Stimulated activated effector memory CD8-positive, alpha-beta T cell treated with anti-CD3 and anti-CD28 coated beads, Interleukin-12 subunit alpha, Interleukin-12 subunit beta, amount 100 ng/mL, for 72 hours (primary cell): ENCODE data around the gene DBX2.
"Not testable (repeated sequence)": the region's sequence is repeated elsewhere in the genome, so short reads cannot be mapped to it uniquely, and the experiment has no call there.

Experiments used
- ATAC-seq: fragments of 150-1000 bp; cut with Tn5 transposase; 2 replicates; pipeline ENCODE4 v1.10.0; 2021
- DNase-seq, 2 donors: peaks; one replicate each; pipeline ENCODE4 v3.0.0; 2021 to 2022; ENCODE audit warnings: low spot score in 2 of 2
- H3K27ac Mint-ChIP-seq: one replicate; pipeline ENCODE4 v1.8.0; 2022; ENCODE audit warnings: mild to moderate bottlenecking, mixed read lengths
- H3K36me3 Mint-ChIP-seq: one replicate; pipeline ENCODE4 v1.8.0; 2022; ENCODE audit warnings: mild to moderate bottlenecking, mixed read lengths
- H3K4me1 Mint-ChIP-seq: one replicate; pipeline ENCODE4 v1.8.0; 2022; ENCODE audit warnings: mixed read lengths
- H3K4me3 Mint-ChIP-seq: one replicate; pipeline ENCODE4 v1.8.0; 2022; ENCODE audit warnings: mild to moderate bottlenecking, mixed read lengths
- H3K9me3 Mint-ChIP-seq: one replicate; pipeline ENCODE4 v1.8.0; 2022; ENCODE audit warnings: mixed read lengths

Gene DBX2

DNA sequence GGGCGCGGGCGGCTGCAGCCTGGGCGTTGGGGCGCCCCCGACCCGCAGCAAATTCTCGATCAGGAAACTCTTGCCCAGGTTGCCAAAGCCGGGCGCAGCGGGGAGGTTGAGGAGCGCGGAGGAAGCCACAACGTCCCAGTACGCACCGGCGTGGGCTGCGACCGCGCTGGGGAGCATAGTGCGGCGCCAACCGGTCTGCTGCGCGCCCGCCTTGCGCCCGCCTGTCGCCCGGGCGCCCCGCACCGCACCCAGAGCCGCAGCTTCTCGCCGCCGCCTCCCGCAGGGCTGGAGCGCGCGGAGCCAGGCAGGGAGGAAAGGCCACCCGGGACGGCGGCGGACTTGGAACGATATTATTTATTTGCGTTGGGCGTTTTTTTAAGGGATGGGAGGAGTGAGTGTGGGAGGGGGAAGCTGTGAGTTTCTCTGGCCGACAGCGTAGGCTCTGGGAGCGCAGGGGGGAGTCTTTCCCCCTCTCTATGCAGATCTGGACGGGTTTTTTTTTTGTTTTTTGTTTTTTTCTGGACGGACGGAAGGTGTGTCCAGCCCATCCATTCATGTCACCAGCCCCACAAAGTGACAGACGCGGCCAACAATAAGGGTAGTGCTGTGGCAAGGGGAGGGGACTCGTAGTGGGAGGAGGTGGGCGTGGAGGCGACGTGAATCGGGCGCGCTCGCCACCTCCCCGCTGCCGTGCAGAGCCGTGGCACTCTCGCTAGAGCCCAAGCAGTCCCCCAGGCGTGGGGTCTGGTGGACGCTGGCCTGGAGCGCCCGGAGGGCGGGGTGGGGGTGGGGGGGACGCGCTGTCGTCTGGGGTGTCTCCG, at the start of gene DBX2:
TSS of gene DBX2 (minus strand) at position 349 of the 821 bp plus-strand sequence. CDS start at position 177, 172 bp downstream.
- Mint-ChIP-seq H3K9me3 (no peaks in the 10 kb centered on the region), H3K4me3 (no peak within 1 kb of the TSS), H3K4me1 (no peaks in the 10 kb centered on the region), H3K27ac (no peak within 1 kb of the TSS), H3K36me3 (no peaks in the 10 kb centered on the region)
- peak; percentile 24 for ATAC-seq
- no peak for DNase-seq

DNA sequence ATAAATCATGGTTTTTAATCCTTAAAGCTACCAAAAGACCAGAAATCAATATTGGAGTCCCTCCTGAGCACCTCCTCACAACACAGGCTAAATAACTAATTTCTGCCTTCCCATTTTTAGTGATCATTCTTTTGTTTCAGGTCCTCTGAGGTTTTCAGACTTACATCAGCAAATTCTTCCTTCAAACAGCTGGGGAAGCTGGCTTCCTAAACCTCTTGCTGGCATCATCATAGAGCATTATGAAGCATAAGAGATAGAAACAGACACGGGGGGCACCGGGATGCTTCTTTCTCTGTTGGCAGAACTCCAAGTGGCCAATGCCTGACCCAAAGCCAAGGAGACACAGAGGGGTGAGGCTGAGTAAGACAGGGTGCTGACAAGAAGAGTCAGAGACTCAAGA, 47.9 kb upstream of the DBX2 start:
- no peaks in the 10 kb centered on the region for H3K9me3 Mint-ChIP-seq
- H3K4me3 Mint-ChIP-seq: no peak overlapping the region
- no peak overlapping the region for H3K27ac Mint-ChIP-seq
- DNase-seq (no peak), ATAC-seq (no peak)
- H3K4me1 Mint-ChIP-seq: no peaks in the 10 kb centered on the region
- H3K36me3 Mint-ChIP-seq: no peaks in the 10 kb centered on the region

DNA sequence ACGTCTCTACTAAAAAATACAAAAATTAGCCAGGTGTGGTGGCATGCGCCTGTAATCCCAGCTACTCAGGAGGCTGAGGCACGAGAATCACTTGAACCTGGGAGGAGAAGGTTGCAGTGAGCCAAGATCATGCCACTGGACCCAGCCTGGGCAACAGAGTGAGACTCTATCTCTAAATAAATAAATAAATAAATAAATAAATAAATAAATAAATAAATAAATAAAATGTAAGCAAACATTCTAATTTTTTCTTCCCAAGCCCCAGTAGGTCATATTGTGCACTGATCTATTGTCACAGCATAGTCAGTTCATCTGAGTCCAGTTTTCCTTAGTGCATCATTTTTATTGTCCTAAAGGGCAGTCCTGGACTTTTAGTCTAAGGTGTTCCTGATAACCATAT, 44.5 kb upstream of the DBX2 start:
- ATAC-seq, DNase-seq, H3K4me1 Mint-ChIP-seq, H3K9me3 Mint-ChIP-seq, H3K27ac Mint-ChIP-seq, H3K4me3 Mint-ChIP-seq, H3K36me3 Mint-ChIP-seq: not testable (repeated sequence)

DNA sequence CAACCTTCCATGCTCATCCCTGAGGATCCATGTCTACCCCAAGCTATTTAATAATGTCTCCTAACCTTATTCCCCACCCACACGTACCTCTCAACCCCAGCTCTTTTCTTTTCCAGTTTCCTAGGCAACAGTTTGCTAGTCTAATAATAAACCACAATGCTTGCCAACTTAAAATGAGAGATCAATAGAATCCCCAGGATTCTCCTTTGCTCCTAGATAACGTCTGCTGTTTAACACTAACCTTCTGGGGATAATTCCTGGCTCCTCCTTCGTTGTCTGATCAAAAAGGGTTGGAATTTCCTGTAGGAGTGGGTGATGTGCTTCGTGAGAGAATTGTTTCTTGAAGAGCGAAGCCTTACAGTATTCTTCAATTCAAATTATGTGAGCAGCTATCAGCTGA, 42.2 kb upstream of the DBX2 start:
- ATAC-seq (no peak), DNase-seq (no peak)
- H3K9me3 Mint-ChIP-seq: no peaks in the 10 kb centered on the region
- H3K36me3 Mint-ChIP-seq: no peaks in the 10 kb centered on the region
- no peaks in the 10 kb centered on the region for H3K4me1 Mint-ChIP-seq
- no peak overlapping the region for H3K27ac Mint-ChIP-seq
- H3K4me3 Mint-ChIP-seq: no peak overlapping the region

DNA sequence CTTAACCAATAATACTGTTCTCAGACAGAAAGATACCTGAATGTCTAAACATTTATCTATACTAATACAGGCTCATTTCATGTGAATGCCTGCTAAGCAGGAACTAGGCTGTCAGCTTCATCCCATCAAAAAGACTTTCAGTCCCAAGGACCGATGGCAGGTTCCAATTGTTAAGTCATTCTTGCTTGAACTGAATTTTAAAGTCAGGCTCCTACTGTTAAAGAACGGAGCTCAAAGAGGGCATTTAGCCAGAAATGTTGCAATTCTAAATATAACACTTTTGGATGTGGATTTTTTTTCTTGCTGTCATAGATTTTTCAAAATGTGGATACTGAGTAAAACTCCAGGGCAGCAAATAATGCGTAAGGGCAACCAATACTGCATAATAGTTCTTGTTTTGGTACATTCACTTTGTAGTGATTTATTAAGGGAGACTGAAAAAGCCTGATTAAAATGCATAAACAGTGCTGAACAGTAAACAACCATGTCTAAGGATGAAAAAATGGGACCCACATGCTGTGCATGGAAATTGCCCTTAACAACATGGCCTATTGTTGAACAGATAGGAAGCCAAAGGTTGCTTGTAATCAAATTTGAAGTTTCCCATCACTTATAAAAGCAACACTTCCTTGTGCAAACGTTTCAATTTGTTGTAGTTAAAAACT, 38.6 kb upstream of the DBX2 start:
- H3K27ac Mint-ChIP-seq: no peak overlapping the region
- no peaks in the 10 kb centered on the region for H3K36me3 Mint-ChIP-seq
- H3K4me3 Mint-ChIP-seq: no peak overlapping the region
- H3K4me1 Mint-ChIP-seq: no peaks in the 10 kb centered on the region
- ATAC-seq (no peak), DNase-seq (no peak)
- peaks cover 4% of the 10 kb centered on the region for H3K9me3 Mint-ChIP-seq

DNA sequence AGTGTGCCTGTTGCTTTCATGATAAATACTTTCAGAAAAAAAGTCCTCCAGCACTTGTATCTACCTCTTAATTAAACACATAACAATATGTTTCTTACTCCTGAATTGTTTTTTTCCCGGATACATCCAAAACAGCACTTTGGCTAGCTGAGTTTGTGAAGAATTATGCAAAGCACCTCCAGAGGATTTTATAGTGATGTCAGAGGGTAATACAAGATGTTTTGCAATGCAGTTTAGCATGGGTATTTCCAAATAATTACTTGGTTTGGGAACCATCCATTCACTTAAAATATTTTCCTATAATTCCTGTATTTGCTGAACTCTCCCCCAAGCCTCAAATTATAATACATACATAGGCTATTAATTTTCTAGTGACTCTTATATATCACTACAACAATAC, 37.7 kb upstream of the DBX2 start:
- H3K9me3 Mint-ChIP-seq: peaks cover 5% of the 10 kb centered on the region
- no peaks in the 10 kb centered on the region for H3K36me3 Mint-ChIP-seq
- no peak overlapping the region for H3K4me3 Mint-ChIP-seq
- no peak overlapping the region for H3K27ac Mint-ChIP-seq
- no peaks in the 10 kb centered on the region for H3K4me1 Mint-ChIP-seq
- ATAC-seq: no peak
- DNase-seq: no peak

DNA sequence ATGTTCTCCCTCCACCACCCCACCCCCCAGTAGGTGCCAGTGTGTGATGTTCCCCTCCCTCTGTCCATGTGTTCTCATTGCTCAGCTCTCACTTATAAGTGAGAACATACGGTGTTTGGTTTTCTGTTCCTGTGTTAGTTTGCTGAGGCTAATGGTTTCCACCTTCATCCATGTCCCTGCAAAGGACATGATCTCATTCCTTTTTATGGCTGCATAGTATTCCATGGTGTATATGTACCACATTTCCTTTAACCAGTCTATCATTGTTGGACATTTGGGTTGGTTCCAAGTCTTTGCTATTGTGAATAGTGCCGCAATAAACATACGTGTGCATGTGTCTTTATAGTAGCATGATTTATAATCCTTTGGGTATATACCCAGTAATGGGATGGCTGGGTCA, 33.3 kb upstream of the DBX2 start:
- H3K36me3 Mint-ChIP-seq, H3K27ac Mint-ChIP-seq, H3K4me3 Mint-ChIP-seq: not testable (repeated sequence)

DNA sequence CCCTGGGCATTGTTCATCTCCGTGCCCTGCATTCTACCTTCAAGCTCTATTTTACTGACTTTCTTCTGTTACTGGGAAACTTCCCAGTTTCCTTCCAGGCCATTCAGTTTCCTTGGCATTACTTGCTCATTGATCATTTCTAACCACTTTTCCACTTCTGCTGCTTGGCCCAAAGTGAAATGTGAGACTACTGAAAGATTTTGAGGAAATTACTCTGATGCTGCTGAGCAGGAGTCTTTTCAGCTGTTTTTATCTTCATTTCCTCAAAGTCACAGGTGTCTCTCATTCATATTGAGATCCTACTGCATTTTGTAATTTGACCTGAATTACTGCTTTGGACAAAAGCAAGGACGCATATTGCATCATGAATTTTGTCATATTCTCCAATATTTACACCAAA, 26.4 kb upstream of the DBX2 start:
- DNase-seq: no peak
- H3K9me3 Mint-ChIP-seq: no peaks in the 10 kb centered on the region

More for the DNA sequence above, 33.3 kb upstream of the DBX2 start:
- DNase-seq, ATAC-seq, H3K4me1 Mint-ChIP-seq, H3K9me3 Mint-ChIP-seq: not testable (repeated sequence)

DNA sequence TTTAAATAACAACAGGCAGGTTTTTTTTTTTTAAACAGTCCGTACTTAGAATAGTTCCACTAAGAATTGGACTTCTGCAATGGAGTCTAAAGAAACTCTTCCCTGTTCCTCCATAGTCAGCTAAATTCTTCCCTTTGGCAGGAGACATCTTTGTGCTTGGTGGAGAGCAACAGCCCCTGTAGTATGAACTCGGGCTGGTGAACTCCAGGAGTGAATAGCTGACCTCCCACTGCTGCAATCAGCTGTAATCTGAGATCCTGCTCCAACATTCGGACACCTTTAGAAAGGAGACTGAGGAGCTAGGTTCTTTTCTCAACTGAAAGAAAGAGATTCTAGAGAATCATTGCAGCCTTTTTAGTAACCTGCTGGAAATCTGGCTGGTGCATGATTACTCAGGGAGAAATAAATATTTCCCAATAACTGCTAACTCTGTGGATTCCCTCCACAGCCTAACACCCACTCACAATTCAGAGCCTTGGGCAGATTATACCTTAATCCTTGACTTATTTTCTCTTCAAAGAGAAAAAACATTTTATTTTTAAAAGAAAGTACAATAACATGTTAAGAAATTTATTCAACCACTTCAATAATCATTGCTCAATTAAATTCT, 25.6 kb upstream of the DBX2 start:
- H3K27ac Mint-ChIP-seq: no peak overlapping the region
- H3K9me3 Mint-ChIP-seq: no peaks in the 10 kb centered on the region
- H3K4me1 Mint-ChIP-seq: no peaks in the 10 kb centered on the region
- no peak overlapping the region for H3K4me3 Mint-ChIP-seq
- DNase-seq (no peak), ATAC-seq (no peak)
- H3K36me3 Mint-ChIP-seq: no peaks in the 10 kb centered on the region

More for the DNA sequence above, 26.4 kb upstream of the DBX2 start:
- no peak for ATAC-seq
- Mint-ChIP-seq H3K36me3 (no peaks in the 10 kb centered on the region), H3K27ac (no peak overlapping the region), H3K4me3 (no peak overlapping the region), H3K4me1 (no peaks in the 10 kb centered on the region)

DNA sequence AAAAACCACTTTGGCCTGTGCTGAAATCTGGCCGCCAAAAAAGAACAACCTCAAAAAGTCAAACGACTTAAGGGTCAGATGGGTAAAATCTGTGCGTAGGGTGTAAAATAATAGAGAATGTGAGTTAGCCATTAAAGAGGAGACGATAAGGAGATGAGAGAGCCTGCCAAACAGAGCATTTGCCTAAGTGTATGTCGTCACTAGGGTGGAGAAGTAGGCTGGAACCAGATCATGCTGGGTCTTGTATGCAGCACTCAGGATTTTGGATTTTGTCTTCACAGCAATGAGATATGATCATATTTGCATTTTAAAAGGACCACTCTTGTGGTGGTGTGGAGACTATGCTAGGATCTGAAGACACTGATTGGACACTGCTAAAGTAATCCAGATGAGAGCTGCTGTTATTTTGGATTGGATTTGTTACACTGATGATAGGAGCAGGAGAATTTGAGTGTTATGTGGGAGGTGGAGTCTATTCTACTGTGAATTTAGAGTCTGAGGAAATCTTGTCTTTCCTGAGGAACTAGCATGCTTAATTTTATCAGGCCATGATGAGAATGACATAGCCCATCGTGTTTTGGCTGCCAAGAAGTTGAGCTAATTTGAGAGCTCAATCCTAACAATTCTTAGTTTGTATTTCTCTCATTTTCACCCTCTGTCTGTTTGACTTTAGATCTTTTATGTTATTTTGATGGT, 24.8 kb upstream of the DBX2 start:
- Mint-ChIP-seq H3K36me3 (no peaks in the 10 kb centered on the region), H3K27ac (no peak overlapping the region), H3K4me3 (no peak overlapping the region), H3K9me3 (no peaks in the 10 kb centered on the region), H3K4me1 (no peaks in the 10 kb centered on the region)
- ATAC-seq (no peak), DNase-seq (no peak)

DNA sequence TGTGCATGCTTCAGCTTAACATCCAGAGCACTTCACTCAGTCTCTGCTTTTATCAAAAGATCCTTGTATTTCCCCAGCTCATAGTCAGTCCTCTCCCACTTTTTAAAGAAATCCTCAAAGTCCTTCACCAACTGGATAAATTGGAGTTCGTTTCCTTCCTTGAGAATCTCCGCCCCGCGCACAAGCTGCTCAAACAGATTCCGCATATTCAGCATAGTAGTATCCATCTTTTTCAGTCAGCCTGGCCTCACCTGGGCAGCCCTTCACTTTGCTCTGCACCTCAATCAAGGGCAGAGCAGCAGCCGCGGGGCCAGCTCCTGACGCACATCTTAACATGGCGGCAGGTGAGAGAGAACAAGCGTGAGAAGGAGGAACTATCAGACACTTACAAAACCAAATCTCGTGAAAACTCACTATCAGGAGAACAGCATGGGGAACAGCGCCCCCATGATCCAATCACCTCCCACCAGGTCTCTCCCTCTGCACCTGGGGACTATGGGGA, 14.3 kb upstream of the DBX2 start:
- Mint-ChIP-seq H3K4me3 (no peak overlapping the region), H3K4me1 (no peaks in the 10 kb centered on the region), H3K27ac (no peak overlapping the region), H3K36me3 (no peaks in the 10 kb centered on the region), H3K9me3 (peaks cover 3% of the 10 kb centered on the region)
- ATAC-seq: no peak
- DNase-seq: no peak

DNA sequence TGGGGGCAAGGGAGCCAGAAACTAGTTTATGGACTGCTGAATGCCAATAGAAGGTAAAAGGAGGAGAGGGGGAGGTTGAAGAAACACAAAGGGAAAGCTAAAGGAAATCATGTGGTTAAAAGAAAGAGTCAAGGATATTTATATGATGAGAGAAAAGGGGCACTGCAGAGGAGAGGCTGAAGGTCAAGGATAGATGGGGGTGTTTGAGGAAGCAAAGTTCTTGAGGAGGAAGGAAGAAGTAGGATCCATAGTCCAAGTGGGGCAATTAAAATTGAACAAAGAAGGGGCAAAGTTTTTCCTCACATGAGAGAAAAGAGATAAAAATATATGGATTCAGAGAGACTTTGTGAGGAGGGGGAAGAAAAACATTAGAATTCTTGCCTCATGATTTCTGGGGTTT, 10.1 kb upstream of the DBX2 start:
- Mint-ChIP-seq H3K27ac (no peak overlapping the region), H3K9me3 (no peaks in the 10 kb centered on the region), H3K36me3 (no peaks in the 10 kb centered on the region), H3K4me1 (no peaks in the 10 kb centered on the region), H3K4me3 (no peak overlapping the region)
- no peak for ATAC-seq
- no peak for DNase-seq

DNA sequence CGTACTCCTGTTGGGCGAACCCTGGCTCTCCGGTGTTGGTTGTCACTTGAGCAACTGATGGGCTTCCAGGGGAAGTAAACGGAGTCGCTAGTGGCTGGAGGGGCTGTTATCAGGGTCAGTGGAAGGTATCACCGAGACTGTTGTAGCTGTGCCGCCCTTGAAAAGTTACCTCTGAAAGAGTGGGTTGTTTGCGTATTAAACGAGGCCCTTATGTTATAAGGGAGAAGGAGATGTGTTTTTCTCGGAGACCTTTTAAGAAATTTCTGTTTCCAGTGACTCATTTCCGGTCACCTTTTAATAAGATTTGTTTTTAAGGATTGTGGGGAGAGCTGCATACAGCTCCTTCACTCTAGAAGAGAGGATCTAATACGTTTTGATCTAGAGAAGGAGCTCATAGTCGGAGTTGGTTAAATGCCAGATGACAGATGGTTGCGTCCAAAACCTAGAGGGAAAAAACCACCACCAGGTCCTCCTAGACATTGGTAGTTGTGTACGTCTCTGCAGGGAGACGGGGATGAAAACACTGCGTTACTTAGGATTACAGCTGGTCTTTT, 750 bp upstream of the DBX2 start:
- no peaks in the 10 kb centered on the region for H3K36me3 Mint-ChIP-seq
- DNase-seq (no peak), ATAC-seq (no peak)
- H3K27ac Mint-ChIP-seq: no peak overlapping the region
- H3K9me3 Mint-ChIP-seq: no peaks in the 10 kb centered on the region
- H3K4me1 Mint-ChIP-seq: no peaks in the 10 kb centered on the region
- no peak overlapping the region for H3K4me3 Mint-ChIP-seq

DNA sequence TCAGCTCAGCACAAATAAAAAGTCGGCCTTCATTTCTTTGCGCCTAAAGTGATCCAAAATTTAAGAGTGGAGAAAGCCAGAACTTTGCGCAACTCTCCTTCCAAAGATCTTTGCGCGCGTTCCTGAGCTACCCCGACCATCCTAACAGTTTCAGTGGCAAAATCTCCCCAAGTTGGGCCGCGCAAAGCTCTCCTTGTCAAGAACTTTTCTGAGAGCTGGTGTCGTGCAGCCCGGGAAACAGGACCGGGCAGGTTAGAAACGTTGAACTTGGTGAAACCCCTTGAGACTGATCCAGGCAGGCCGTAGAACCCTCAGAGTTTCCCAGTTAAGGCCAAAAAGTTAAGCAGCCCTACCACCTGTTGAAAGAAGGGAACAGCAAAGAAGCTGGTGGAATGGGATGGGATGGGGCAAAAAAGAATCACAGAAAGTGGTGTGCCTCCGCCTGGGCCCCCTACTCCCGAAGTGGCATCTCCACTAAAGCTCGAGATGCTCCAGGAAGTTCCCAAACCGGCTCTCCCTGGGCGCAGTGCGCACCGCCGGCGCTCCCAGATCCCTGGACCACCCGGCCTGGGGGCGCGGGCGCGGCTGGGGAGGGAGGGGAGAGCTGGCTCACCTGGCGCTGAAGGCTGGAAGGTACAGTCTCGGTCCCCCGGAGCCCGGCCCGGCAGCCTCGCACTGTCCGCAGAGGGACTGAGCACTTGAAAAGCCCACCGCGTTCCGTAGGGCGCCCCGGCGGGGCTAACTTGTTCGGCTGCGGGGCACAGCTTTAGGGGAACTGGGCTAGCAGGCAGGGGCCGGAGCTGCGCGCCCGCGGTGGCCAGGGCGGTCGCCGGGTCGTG, 768 bp downstream of the DBX2 start:
- DNase-seq (no peak), ATAC-seq (peak; percentile 21)
- H3K27ac Mint-ChIP-seq: no peak overlapping the region
- no peak overlapping the region for H3K4me3 Mint-ChIP-seq
- no peaks in the 10 kb centered on the region for H3K36me3 Mint-ChIP-seq
- H3K9me3 Mint-ChIP-seq: no peaks in the 10 kb centered on the region
- H3K4me1 Mint-ChIP-seq: no peaks in the 10 kb centered on the region
